GM18502 (cell line): ENCODE data around the gene PEAR1.

Source experiments
- ATAC-seq: cut with Tn5 transposase; IDR thresholded peaks from one replicate; pipeline ENCODE4 v1.9.1; 2021; ENCODE audit warnings: mild to moderate bottlenecking; ENCODE audit not compliant: unreplicated experiment, poor library complexity

PEAR1 gene

GRCh38 chr1:156893048-156893953, at the start of gene PEAR1:
TSS of gene PEAR1 (plus strand) at chr1:156893718. CDS start at chr1:156903927, 10,209 bp downstream.
- no peak for ATAC-seq

- no peak for ATAC-seq
These were observed 49.4 kb upstream of the PEAR1 start for GRCh38 chr1:156844102-156844501.

GRCh38 chr1:156844638-156845037, 48.9 kb upstream of the PEAR1 start:
- no peak for ATAC-seq

GRCh38 chr1:156845055-156845952, 48.2 kb upstream of the PEAR1 start:
- no peak for ATAC-seq

GRCh38 chr1:156845953-156846545, 47.5 kb upstream of the PEAR1 start:
- no peak for ATAC-seq

- no peak for ATAC-seq
These were observed 46.9 kb upstream of the PEAR1 start for GRCh38 chr1:156846643-156847042.

- ATAC-seq, result no peak
These were observed 45.7 kb upstream of the PEAR1 start for GRCh38 chr1:156847591-156848460.

GRCh38 chr1:156848461-156849150, 44.9 kb upstream of the PEAR1 start:
- no peak for ATAC-seq

- no peak for ATAC-seq
These were observed 44.4 kb upstream of the PEAR1 start for GRCh38 chr1:156849151-156849496.

- no peak for ATAC-seq
These were observed 41.6 kb upstream of the PEAR1 start for GRCh38 chr1:156851779-156852417.

GRCh38 chr1:156852418-156852874, 41.1 kb upstream of the PEAR1 start:
- ATAC-seq, result no peak

- no peak for ATAC-seq
These were observed 39.8 kb upstream of the PEAR1 start for GRCh38 chr1:156853761-156854160.

- ATAC-seq, result no peak
These were observed 38.9 kb upstream of the PEAR1 start for GRCh38 chr1:156854634-156855033.

- no peak for ATAC-seq
These were observed 37.2 kb upstream of the PEAR1 start for GRCh38 chr1:156856282-156856785.

GRCh38 chr1:156857532-156857931, 36.0 kb upstream of the PEAR1 start:
- ATAC-seq, result no peak

- ATAC-seq, result no peak
These were observed 35.0 kb upstream of the PEAR1 start for GRCh38 chr1:156858555-156858956.

- no peak for ATAC-seq
These were observed 34.5 kb upstream of the PEAR1 start, which contains the start of gene INSRR for GRCh38 chr1:156858959-156859522. TSS of gene INSRR (minus strand) at chr1:156859117. CDS start at chr1:156858621, 496 bp downstream.

- no peak for ATAC-seq
These were observed 33.9 kb upstream of the PEAR1 start for GRCh38 chr1:156859523-156860112.
